Right ventricle myocardium inferior (tissue), 1 donor: Measurements from ENCODE around the gene YBX2. TPM values are rescaled to one million over a fixed set of nuclear protein-coding genes. Genes with fewer than 3 reads are reported as not detected.
"Not testable (repeated sequence)": the region's sequence is repeated elsewhere in the genome, so short reads cannot be mapped to it uniquely, and the experiment has no call there.

Source experiments
- ATAC-seq: fragments of 200-7000 bp; cut with Tn5 transposase; one replicate; pipeline ENCODE4 v1.9.1; 2020; ENCODE audit warnings: mild to moderate bottlenecking, moderate library complexity
- DNase-seq: peaks from one replicate; pipeline ENCODE4 v3.0.0; 2021; ENCODE audit errors: missing footprints
- intact Hi-C: fragments of 100-400 bp; cut with DNase I; formaldehyde crosslinking; loops from one replicate; pipeline ENCODE4 v1.11.0; 2022
- total RNA-seq: library from RNA; stranded (reverse); fragmentation: NEBNext Ultra II Directional; extraction: Animal tissue kit (Norgen Biotek cat#: 25700); gene quantifications from one replicate; pipeline ENCODE4 v1.2.1, GENCODE V29; 2021
- donor health status: DM: no; HTN: yes; CAD: no; lungs with severe emphysema.

YBX2 gene
- total RNA-seq, 1 donor from 2014 or later: 0.81 TPM

GRCh38 chr17:7258731-7259554 lies 35.5 kb downstream of the YBX2 start:
- intact Hi-C loops: loop anchor here (10.0 kb wide), 1 partner anchor 306 kb away; the partner anchor contains the start of gene SENP3
- DNase-seq (no peak), ATAC-seq (no peak)

- intact Hi-C loops: loop anchor here (10.0 kb wide), 1 partner anchor 308 kb away; the partner anchor contains the start of gene SENP3
- ATAC-seq: no peak
These were observed 37.5 kb downstream of the YBX2 start for GRCh38 chr17:7256766-7257456.

GRCh38 chr17:7254511-7254910 lies 39.9 kb downstream of the YBX2 start:
- intact Hi-C loops: loop anchor here (5.0 to 10.0 kb wide), 2 partner anchors 98 to 310 kb away; partner anchors contain the start of genes KCTD11 and SENP3
- ATAC-seq (no peak), DNase-seq (no peak)

More at GRCh38 chr17:7256766-7257456, 37.5 kb downstream of the YBX2 start:
- DNase-seq: no peak

GRCh38 chr17:7253082-7253481 lies 41.4 kb downstream of the YBX2 start:
- intact Hi-C loops: loop anchor here (5.0 to 10.0 kb wide), 2 partner anchors 99 to 312 kb away; partner anchors contain the start of genes KCTD11 and SENP3
- DNase-seq: no peak
- no peak for ATAC-seq

- intact Hi-C loops: loop anchor here (1.0 to 10.0 kb wide), 3 partner anchors 29 to 312 kb away; partner anchors contain the start of genes KCTD11, SENP3 and SLC2A4
- peak; percentile 78 for ATAC-seq
- DNase-seq: peak; percentile 97
These were observed 42.0 kb downstream of the YBX2 start, which contains the start of gene ELP5 for GRCh38 chr17:7252176-7253043. Gene ELP5, plus strand, starts transcription at chr17:7252215. Its CDS starts 336 bp downstream, at chr17:7252551.

GRCh38 chr17:7251661-7252175 lies 42.7 kb downstream of the YBX2 start, which contains the start of gene CTDNEP1:
Gene CTDNEP1, minus strand, starts transcription at chr17:7251734. Its CDS starts 438 bp downstream, at chr17:7251296.
- peak; percentile 99 for DNase-seq
- ATAC-seq: peak; percentile 96
- intact Hi-C loops: loop anchor here (1.0 to 10.0 kb wide), 3 partner anchors 30 to 313 kb away; partner anchors contain the start of genes KCTD11, SENP3 and SLC2A4

- intact Hi-C loops: loop anchor here (5.0 to 10.0 kb wide), 2 partner anchors 101 to 314 kb away; partner anchors contain the start of genes KCTD11 and SENP3
- DNase-seq (no peak), ATAC-seq (no peak)
These were observed 43.5 kb downstream of the YBX2 start for GRCh38 chr17:7250695-7251627.

- ATAC-seq (no peak), DNase-seq (no peak)
- intact Hi-C loops: loop anchor here (5.0 to 10.0 kb wide), 2 partner anchors 102 to 315 kb away; partner anchors contain the start of genes KCTD11 and SENP3
These were observed 44.6 kb downstream of the YBX2 start for GRCh38 chr17:7249830-7250229.

- ATAC-seq (no peak), DNase-seq (no peak)
- intact Hi-C loops: no loop called here
These were observed 45.2 kb downstream of the YBX2 start for GRCh38 chr17:7249214-7249613.

- intact Hi-C loops: no loop called here
- DNase-seq (no peak), ATAC-seq (no peak)
These were observed 45.6 kb downstream of the YBX2 start for GRCh38 chr17:7248796-7249195.

GRCh38 chr17:7246779-7247178 lies 47.7 kb downstream of the YBX2 start:
- intact Hi-C loops: no loop called here
- no peak for ATAC-seq
- no peak for DNase-seq

- DNase-seq, ATAC-seq: not testable (repeated sequence)
- intact Hi-C loops: loop anchor here (2.0 to 5.0 kb wide), 3 partner anchors 37 to 613 kb away; partner anchors contain the start of genes CYB5D1, EIF5A, NAA38 and SLC2A4
These were observed 50.6 kb downstream of the YBX2 start for GRCh38 chr17:7243838-7244237.

GRCh38 chr17:7243453-7243729 lies 51.0 kb downstream of the YBX2 start:
- ATAC-seq (no peak), DNase-seq (no peak)
- intact Hi-C loops: loop anchor here (2.0 to 5.0 kb wide), 3 partner anchors 37 to 614 kb away; partner anchors contain the start of genes CYB5D1, EIF5A, NAA38 and SLC2A4

GRCh38 chr17:7242717-7243452 lies 51.6 kb downstream of the YBX2 start:
- DNase-seq (peak; percentile 98), ATAC-seq (peak; percentile 60)
- intact Hi-C loops: loop anchor here (2.0 to 5.0 kb wide), 3 partner anchors 38 to 614 kb away; partner anchors contain the start of genes CYB5D1, EIF5A, NAA38 and SLC2A4

- intact Hi-C loops: loop anchor here (2.0 to 5.0 kb wide), 3 partner anchors 39 to 615 kb away; partner anchors contain the start of genes CYB5D1, EIF5A, NAA38 and SLC2A4
- DNase-seq (peak; percentile 97), ATAC-seq (peak; percentile 50)
These were observed 52.4 kb downstream of the YBX2 start, which contains the start of gene GABARAP for GRCh38 chr17:7241783-7242716. Gene GABARAP, minus strand, starts transcription at chr17:7242449. Its CDS starts 119 bp downstream, at chr17:7242330.
